AG08395 (cell line): ENCODE data around the gene PSMD13.
A peak's percentile ranks its signal among the peaks of the same experiment; 100 is the strongest.

Experiments used
- DNase-seq: peaks from one replicate; pipeline ENCODE4 v3.0.0; 2012; ENCODE audit warnings: mixed read lengths, low spot score

The PSMD13 gene

DNA sequence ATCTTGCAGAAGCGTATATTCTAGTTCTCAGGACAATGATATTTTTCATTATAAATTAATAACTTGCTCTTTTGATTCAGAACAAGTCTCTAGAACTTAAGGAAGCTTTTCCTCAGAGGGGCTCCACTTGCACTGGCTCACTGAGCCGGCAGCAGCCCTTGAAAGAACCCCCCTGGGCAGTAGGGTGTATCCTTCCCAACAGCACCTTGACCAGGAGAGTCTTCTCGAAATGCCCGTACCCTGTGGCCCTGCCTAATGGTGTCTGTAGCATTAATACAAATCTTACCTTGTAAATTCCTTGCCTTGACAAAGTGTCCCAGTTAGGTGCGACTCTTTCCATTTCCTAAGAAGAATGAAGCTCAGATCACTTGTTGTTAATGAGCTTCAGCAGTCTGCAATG, 13.5 kb downstream of the PSMD13 start:
- no peak for DNase-seq

DNA sequence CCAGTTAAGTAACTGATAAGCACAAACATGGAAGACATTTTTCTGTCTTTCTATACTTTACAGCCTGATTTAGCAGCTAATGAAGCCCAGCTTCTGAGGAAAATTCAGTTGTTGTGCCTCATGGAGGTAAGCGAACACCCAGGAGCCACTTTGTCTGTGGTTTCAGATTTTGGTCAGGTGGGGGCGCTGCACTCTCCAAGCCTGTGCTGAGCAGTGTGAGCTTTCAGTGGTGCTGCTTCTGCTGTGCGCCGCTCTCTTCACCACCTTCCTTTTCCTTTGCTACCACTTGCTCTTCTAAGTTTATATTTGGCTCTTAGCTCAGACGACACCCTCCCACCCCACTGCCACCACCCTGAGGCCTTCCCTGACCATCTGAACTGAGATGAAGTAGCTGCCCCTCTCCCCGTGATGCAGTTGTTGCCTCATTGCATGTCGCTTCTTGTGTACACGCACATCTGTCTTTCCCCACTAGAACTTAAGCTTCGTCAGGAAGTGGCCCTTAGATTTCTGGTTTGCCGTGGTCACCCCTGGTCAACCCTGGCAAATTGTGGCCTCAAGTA, 14.0 kb downstream of the PSMD13 start:
- peak; percentile 50 for DNase-seq

GRCh38 chr11:251550-251949, 14.8 kb downstream of the PSMD13 start:
- no peak for DNase-seq

GRCh38 chr11:252666-253065, 15.9 kb downstream of the PSMD13 start:
- DNase-seq: no peak

- DNase-seq: no peak
Observed at GRCh38 chr11:253160-253885, 16.5 kb downstream of the PSMD13 start.

- no peak for DNase-seq
Observed at GRCh38 chr11:253886-254270, 17.1 kb downstream of the PSMD13 start.

DNA sequence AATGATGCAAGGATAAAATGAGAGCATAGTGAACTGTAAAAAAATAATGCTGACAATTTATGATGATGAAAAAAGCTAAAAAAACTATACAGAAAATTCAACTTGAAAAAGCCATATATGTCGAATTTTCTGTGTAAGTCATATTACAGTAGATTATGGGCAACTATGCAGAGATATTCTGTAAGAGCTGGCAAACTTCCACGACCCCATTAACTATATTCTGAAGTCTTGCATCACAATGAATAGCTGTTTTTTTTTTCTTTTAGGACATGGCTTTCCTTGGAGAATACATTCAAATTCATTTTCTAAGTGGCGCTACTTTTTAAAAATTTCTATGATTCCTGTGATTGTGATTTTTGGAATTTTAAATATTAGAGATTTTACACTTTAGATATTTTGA, 18.4 kb downstream of the PSMD13 start:
- no peak for DNase-seq

- no peak for DNase-seq
Observed at GRCh38 chr11:255816-256215, 19.0 kb downstream of the PSMD13 start.

DNA sequence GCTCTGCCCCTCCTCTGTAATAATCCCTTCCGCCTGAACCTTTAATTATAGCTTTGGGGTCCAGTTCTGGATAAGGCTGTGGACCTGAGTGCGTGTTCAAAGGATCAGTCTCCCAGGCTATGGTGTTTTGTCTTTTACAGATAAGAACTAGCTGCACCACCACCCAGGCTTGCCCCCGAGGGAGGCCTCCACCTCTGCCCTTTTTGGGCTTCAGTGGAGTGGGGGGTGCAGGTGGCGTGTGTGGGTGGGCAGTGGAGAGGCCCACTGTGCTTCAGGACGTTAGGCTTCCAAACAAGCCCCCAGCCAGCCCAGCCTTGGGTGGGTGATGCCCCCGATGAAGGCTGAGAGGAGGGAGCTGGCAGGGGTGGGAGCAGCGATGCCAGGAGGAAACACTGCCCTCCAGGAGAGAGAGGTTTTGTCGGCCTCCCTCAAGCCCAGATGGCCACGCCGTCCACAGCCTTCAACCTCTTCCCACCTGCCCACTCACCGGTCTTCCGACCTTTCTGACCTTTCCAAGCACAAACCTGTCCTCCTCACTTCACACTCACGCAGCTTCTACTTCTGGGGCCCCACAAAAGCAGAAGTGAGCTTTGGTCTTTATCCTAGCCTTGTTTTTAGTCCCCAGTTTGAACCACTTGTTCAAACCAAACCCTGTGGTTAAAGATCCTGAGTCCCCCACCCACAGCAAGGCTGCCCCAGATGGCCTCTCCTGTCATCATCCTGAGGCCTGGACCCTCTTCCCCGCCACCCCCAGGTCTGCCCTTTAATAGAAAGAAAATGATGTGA, 20.4 kb downstream of the PSMD13 start:
- DNase-seq: no peak

DNA sequence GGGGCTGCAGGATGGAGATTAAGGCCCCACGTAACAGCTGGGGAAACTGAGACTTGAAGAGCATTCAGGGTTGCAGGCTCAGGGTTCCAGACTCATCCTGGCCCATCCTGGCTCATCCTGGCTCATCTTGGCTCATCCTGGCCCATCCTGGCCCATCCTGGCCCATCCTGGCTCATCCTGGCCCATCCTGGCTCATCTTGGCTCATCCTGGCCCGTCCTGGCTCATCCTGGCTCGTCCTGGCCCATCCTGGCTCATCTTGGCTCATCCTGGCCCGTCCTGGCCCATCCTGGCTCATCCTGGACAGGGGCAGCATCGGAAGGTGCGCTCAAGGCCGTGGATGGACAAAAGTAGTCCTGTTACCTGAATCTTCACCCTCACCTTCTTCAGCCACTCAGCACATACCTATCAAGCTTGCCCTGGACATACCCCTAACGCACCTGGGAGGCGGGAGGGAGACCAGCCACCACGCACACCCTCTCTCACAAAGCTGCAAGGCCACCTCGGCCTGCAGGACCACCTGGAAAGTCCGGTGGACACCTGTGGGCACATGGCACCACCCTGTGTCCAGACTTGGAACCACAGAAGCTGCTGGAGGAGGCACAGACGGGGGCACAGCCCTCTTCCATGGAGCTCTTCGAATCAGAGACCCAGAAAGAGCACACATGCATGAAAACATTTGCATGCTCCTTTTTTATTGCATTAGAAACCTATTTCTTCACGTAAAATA, 21.2 kb downstream of the PSMD13 start:
- DNase-seq: no peak

- DNase-seq: no peak
Observed at GRCh38 chr11:259413-259812, 22.6 kb downstream of the PSMD13 start.

- DNase-seq: no peak
Observed at GRCh38 chr11:261624-262023, 24.8 kb downstream of the PSMD13 start.

DNA sequence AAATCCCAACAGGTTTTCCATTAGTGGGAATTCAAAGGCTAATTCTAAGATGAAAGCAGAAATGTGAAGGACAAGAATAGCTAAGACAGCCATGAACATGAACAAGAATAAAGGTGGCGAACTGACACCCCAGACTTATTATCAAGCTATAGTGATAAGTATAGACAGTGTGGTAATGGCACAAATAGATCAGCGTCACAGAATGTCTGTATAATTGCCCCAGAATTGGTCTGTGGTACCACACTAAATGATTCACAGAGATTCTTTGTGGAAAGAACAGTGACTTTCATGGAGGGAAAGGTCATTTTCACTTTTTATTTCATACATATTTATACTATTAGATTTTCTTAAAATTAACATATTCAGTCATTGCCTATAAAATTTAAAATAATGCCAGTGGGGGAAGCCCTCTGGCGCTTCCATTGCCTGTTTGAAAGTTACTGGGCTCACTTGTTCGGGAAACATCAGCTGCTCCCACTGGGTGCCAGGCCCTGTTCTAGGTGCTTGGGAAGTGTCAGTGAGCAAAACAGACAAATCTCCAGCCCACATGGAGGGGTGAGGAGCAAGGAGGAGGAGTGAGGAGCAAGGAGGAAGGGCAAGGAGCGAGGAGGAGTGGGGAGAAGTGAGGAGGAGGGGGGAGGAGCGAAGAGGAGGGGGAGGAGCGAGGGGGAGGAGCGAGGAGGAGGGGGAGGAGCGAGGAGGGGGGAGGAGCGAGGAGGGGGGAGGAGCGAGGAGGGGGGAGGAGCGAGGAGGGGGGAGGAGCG, 30.1 kb downstream of the PSMD13 start:
- no peak for DNase-seq

GRCh38 chr11:267491-267994, 30.8 kb downstream of the PSMD13 start:
- DNase-seq: peak; percentile 32

DNA sequence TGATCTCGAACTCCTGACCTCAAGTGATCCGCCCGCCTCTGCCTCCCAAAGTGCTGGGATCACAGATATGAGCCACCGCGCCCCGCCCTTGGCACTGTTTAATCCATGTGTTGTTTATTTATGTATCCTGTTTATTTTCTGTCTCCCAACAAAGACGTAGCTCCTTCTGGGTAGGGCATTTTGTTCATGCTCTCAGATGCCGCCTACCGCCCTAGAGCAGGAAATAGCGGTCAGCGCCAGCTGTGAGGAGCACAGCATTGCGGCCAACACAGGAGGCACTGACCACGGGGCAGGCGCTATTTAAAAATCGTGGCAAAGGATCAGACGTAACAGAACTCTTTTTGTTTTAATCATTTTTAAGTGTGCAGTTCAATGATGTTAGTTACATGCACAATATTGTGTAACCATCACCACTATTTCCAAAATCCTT, 32.0 kb downstream of the PSMD13 start:
- peak; percentile 70 for DNase-seq

GRCh38 chr11:269146-269890, 32.5 kb downstream of the PSMD13 start:
- no peak for DNase-seq

DNA sequence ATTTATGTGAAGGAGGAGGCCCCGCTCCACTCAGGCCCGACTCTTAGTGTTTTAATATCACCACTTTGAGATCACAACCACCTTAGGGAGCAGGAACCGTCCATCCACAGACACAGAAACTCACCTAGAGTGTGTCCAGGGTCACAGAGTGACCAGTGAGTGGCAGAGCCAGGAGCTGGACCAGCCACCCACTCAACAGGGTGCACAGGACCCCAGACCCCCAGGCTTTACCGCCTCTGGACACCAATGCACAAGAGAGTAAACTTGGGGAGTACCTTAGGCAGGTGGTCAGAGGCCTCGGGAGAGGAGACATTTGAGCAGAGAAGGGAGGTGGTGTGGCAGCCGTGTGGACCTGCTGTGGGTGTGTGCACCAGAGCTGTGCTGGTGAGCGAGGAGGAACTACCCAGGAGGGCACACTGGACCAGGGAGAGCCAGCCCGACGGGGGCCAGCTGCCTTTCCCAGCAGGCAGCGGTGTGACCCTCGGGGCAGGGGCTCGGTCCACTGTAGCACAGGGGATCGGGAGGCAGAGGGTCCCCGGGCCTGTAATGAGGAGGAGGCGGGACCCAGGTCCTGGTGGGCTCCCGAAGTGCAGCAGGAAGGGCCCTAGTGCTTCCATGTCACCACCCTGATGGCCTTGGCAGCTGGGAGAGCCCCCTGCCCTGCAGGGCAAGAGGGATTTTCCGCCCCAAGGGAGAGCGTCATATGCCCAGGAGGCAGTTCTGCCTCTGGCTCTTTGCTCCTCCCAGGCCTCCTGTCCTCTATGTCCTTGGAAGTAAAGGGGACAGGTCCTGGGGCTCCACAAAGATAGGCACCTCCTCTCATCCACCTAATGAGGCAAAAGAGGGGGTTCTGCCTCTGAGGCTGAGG, 33.9 kb downstream of the PSMD13 start:
- DNase-seq: no peak

- DNase-seq: no peak
Observed at GRCh38 chr11:271319-271715, 34.5 kb downstream of the PSMD13 start.

DNA sequence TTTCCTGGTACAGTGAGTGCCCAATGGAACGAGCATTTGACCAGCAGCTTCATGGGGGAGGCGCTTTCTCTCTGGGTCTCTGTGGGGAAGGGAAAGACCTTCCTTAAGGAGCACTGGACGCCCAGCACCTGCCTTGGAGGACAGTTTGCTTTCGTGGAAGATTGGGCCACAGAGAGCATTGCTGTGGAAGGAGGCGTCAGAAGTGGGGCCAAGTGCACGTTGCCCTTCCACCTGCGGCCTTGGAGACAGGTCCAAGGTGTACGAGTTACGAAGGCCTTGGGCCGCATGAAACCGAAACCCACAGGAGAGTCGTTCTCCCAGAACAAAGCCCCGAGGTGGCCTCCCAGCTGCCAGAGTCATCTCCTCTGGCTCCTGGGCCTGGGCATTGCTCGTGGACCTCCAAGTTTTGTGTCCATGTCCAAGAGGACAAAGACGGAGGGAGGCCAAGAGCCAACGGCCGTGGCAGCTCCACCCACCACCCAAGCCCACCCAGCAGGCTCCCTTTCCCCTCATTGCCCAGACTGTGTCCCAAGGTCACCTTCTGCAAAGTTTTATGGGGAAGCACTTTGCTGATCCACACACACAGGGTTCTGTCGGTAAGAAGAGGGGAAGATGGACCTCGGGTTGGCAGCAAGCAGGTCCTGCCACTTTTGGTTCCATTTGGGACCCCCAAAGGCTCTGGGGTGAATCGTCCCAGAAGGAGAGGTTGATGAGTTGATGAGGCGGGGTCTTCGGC, 35.6 kb downstream of the PSMD13 start:
- no peak for DNase-seq

- DNase-seq: no peak
Observed at GRCh38 chr11:272931-273198, 36.1 kb downstream of the PSMD13 start.
